GM19023 (cell line): ENCODE measurements around the gene IMMT.

Experiments used
- ATAC-seq: cut with Tn5 transposase; IDR thresholded peaks from one replicate; pipeline ENCODE4 v1.9.1; 2021; ENCODE audit warnings: mild to moderate bottlenecking, moderate library complexity; ENCODE audit not compliant: unreplicated experiment

The IMMT gene

DNA sequence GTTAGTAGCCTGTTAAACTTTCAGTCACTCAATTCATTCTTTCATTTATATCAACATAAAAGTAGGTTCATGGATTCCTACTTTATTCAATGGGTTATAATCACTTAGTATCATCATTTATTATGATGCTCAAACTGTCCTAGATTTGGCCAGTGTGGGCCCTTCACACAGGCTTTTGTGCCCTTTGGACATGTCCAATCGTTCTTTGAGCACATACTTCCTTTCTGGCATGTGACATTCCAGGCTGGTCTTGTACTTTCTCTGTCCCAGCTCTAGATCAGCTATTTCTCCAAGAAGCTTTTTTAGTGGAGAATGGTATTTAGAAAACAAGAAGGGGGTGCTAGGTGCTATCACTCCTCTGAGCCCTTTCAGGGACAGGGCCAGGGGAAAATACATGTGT is 101.0 kb downstream of the IMMT start:
- no peak for ATAC-seq
